Neutrophil (primary cell): Measurements from ENCODE around the gene ATAD1.

Experiments used
- H3K27ac ChIP-seq: fragments of 200-600 bp; sonication (generic); 2 replicates; pipeline ENCODE4 v1.5.1; 2016; ENCODE audit warnings: mild to moderate bottlenecking, moderate library complexity
- H3K27me3 ChIP-seq: fragments of 200-600 bp; sonication (generic); 2 replicates; pipeline ENCODE4 v1.6.0; 2016; ENCODE audit warnings: mild to moderate bottlenecking
- H3K36me3 ChIP-seq: fragments of 200-600 bp; sonication (generic); 2 replicates; pipeline ENCODE4 v1.5.1; 2017
- H3K4me1 ChIP-seq, 2 experiments: fragments of 200-600 bp in 1 of 2; sonication (generic) in 1 of 2; 1 replicate in 1 of 2; 2 replicates in 1 of 2; pipeline versions ENCODE4 v1.5.1 to v1.6.1; 2013 to 2016; ENCODE audit warnings: low read depth in 1 of 2, low read length in 1 of 2, mild to moderate bottlenecking in 1 of 2, moderate library complexity in 1 of 2; ENCODE audit not compliant: control insufficient read depth in 1 of 2, insufficient read depth in 1 of 2
- H3K4me3 ChIP-seq, 2 experiments: fragments of 200-600 bp in 1 of 2; sonication (generic) in 1 of 2; 1 replicate in 1 of 2; 2 replicates in 1 of 2; pipeline ENCODE4 v1.5.1; 2013 to 2016; ENCODE audit warnings: low read depth in 1 of 2, low read length in 1 of 2, mild to moderate bottlenecking in 1 of 2, moderate library complexity in 1 of 2
- H3K9me3 ChIP-seq: fragments of 200-600 bp; sonication (generic); 2 replicates; pipeline ENCODE4 v1.5.1; 2016
- CTCF ChIP-seq: fragments of 200-600 bp; sonication (generic); IDR thresholded peaks from 2 replicates; pipeline ENCODE4 v1.5.1; 2016; ENCODE audit warnings: antibody characterized with exemption

The ATAD1 gene

GRCh38 chr10:87817609-87818504, at the start of gene ATAD1:
Gene ATAD1, minus strand, starts transcription at chr10:87818226. Its CDS starts 3,627 bp downstream, at chr10:87814599.
- no peak for TF ChIP-seq CTCF
- Histone ChIP-seq H3K4me1 (peaks cover 20 to 21% of the 10 kb centered on the region in 2 experiments), H3K27me3 (no peaks in the 10 kb centered on the region), H3K27ac (peak within 1 kb of the TSS; percentile 81), H3K4me3 (peak within 1 kb of the TSS; percentile 80 to 93), H3K36me3 (no peaks in the 10 kb centered on the region), H3K9me3 (no peaks in the 10 kb centered on the region)

GRCh38 chr10:87867453-87867852, 49.4 kb upstream of the ATAD1 start:
- Histone ChIP-seq H3K4me3 (peak overlapping the region; percentile 92 to 96), H3K4me1 (peaks cover 39 to 50% of the 10 kb centered on the region in 2 experiments), H3K36me3 (peaks cover 13% of the 10 kb centered on the region), H3K9me3 (no peaks in the 10 kb centered on the region), H3K27me3 (no peaks in the 10 kb centered on the region), H3K27ac (peak overlapping the region; percentile 98)
- TF ChIP-seq CTCF = no peak

GRCh38 chr10:87866412-87866974, 48.5 kb upstream of the ATAD1 start:
- Histone ChIP-seq H3K27me3 (no peaks in the 10 kb centered on the region), H3K27ac (peak overlapping the region; percentile 98), H3K9me3 (no peaks in the 10 kb centered on the region), H3K4me1 (peaks cover 35 to 49% of the 10 kb centered on the region in 2 experiments), H3K36me3 (peaks cover 10% of the 10 kb centered on the region), H3K4me3 (peak overlapping the region; percentile 92 to 96)
- no peak for TF ChIP-seq CTCF

GRCh38 chr10:87865241-87865881, 47.3 kb upstream of the ATAD1 start:
- H3K27ac ChIP-seq = peak overlapping the region; percentile 98
- peaks cover 35 to 49% of the 10 kb centered on the region in 2 experiments for H3K4me1 ChIP-seq

More at GRCh38 chr10:87865241-87865881, 47.3 kb upstream of the ATAD1 start:
- Histone ChIP-seq H3K36me3 (peaks cover 3% of the 10 kb centered on the region), H3K4me3 (peak overlapping the region; percentile 92 to 96), H3K9me3 (no peaks in the 10 kb centered on the region), H3K27me3 (no peaks in the 10 kb centered on the region)
- no peak for TF ChIP-seq CTCF
